ENCODE data around the gene ZFP36L2.

- no peak for TF ChIP-seq CTCF (IDR thresholded peaks at IDR 0.05)
- no peak for TF ChIP-seq POLR2A (IDR thresholded peaks at IDR 0.05)
Measured at GRCh38 chr2:43186679-43187374, 39.6 kb downstream of the ZFP36L2 start.

Data from right lobe of liver (tissue), 4 donors.